ENCODE data around the gene KPNA4. TPM values are rescaled to one million over a fixed set of nuclear protein-coding genes. Genes with fewer than 3 reads are reported as not detected.

Gene KPNA4
- total RNA-seq, 1 donor from 2014 or later, result 24.8 TPM

GRCh38 chr3:160480931-160481330 is 84.4 kb downstream of the KPNA4 start:
- DNase-seq (ENCODE audit: extremely low spot score in 2 of 2), result no peak
- TF ChIP-seq CTCF (IDR thresholded peaks at IDR 0.05) (no peak), POLR2A (IDR thresholded peaks at IDR 0.05) (no peak), POLR2AphosphoS5 (IDR thresholded peaks at IDR 0.05; ENCODE audit: insufficient read depth in 1 of 2, low read depth in 1 of 2) (no peak)
- H3K4me1 ChIP-seq, result no peaks in the 10 kb centered on the region
- H3K4me3 ChIP-seq, result no peak overlapping the region
- H3K36me3 ChIP-seq, result no peaks in the 10 kb centered on the region
- H3K27ac ChIP-seq, result no peak overlapping the region
- no peaks in the 10 kb centered on the region for H3K27me3 ChIP-seq
- intact Hi-C loops (cut with DNase I), result no loop called here
- H3K9me3 ChIP-seq, result no peaks in the 10 kb centered on the region

- no peak overlapping the region for H3K4me3 ChIP-seq
- DNase-seq (ENCODE audit: extremely low spot score in 2 of 2), result no peak
- no peaks in the 10 kb centered on the region for H3K4me1 ChIP-seq
- intact Hi-C loops (cut with DNase I), result no loop called here
- H3K36me3 ChIP-seq, result no peaks in the 10 kb centered on the region
- H3K27me3 ChIP-seq, result no peaks in the 10 kb centered on the region
- TF ChIP-seq POLR2A (IDR thresholded peaks at IDR 0.05), result no peak
- TF ChIP-seq CTCF (IDR thresholded peaks at IDR 0.05), result no peak
- no peak for TF ChIP-seq POLR2AphosphoS5 (IDR thresholded peaks at IDR 0.05; ENCODE audit: insufficient read depth in 1 of 2, low read depth in 1 of 2)
- no peaks in the 10 kb centered on the region for H3K9me3 ChIP-seq
- H3K27ac ChIP-seq, result no peak overlapping the region
These were observed 86.0 kb downstream of the KPNA4 start for GRCh38 chr3:160479376-160479775.

GRCh38 chr3:160478338-160478737 is 87.0 kb downstream of the KPNA4 start:
- TF ChIP-seq CTCF (IDR thresholded peaks at IDR 0.05), result no peak
- no peak for TF ChIP-seq POLR2A (IDR thresholded peaks at IDR 0.05)
- Histone ChIP-seq H3K9me3 (no peaks in the 10 kb centered on the region), H3K27ac (no peak overlapping the region), H3K36me3 (no peaks in the 10 kb centered on the region), H3K27me3 (no peaks in the 10 kb centered on the region), H3K4me3 (no peak overlapping the region), H3K4me1 (no peaks in the 10 kb centered on the region)
- intact Hi-C loops (cut with DNase I), result no loop called here
- DNase-seq (ENCODE audit: extremely low spot score in 2 of 2), result no peak

GRCh38 chr3:160477750-160478149 is 87.6 kb downstream of the KPNA4 start:
- H3K36me3 ChIP-seq, result no peaks in the 10 kb centered on the region
- no peak overlapping the region for H3K27ac ChIP-seq
- intact Hi-C loops (cut with DNase I), result no loop called here
- H3K4me3 ChIP-seq, result no peak overlapping the region
- no peaks in the 10 kb centered on the region for H3K27me3 ChIP-seq
- H3K9me3 ChIP-seq, result no peaks in the 10 kb centered on the region
- no peak for DNase-seq (ENCODE audit: extremely low spot score in 2 of 2)
- no peak for TF ChIP-seq POLR2AphosphoS5 (IDR thresholded peaks at IDR 0.05; ENCODE audit: insufficient read depth in 1 of 2, low read depth in 1 of 2)
- no peak for TF ChIP-seq POLR2A (IDR thresholded peaks at IDR 0.05)
- no peak for TF ChIP-seq CTCF (IDR thresholded peaks at IDR 0.05)
- H3K4me1 ChIP-seq, result no peaks in the 10 kb centered on the region

- Histone ChIP-seq H3K9me3 (no peaks in the 10 kb centered on the region), H3K4me1 (no peaks in the 10 kb centered on the region), H3K27me3 (no peaks in the 10 kb centered on the region), H3K4me3 (no peak overlapping the region), H3K36me3 (no peaks in the 10 kb centered on the region), H3K27ac (no peak overlapping the region)
- TF ChIP-seq CTCF (IDR thresholded peaks at IDR 0.05), result no peak
- no peak for TF ChIP-seq POLR2AphosphoS5 (IDR thresholded peaks at IDR 0.05; ENCODE audit: insufficient read depth in 1 of 2, low read depth in 1 of 2)
- no peak for TF ChIP-seq POLR2A (IDR thresholded peaks at IDR 0.05)
- intact Hi-C loops (cut with DNase I), result no loop called here
- no peak for DNase-seq (ENCODE audit: extremely low spot score in 2 of 2)
These were observed 89.5 kb downstream of the KPNA4 start for GRCh38 chr3:160475884-160476283.
